CD4-positive, alpha-beta T cell treated with Interleukin-21 for 1 hour (primary cell): ENCODE results near the gene TRIM24.
"Not testable (repeated sequence)": the region's sequence is repeated elsewhere in the genome, so short reads cannot be mapped to it uniquely, and the experiment has no call there.

ENCODE experiments used
- DNase-seq: peaks from one replicate; pipeline ENCODE4 v3.0.0-alpha.2; 2020

TRIM24 gene

DNA sequence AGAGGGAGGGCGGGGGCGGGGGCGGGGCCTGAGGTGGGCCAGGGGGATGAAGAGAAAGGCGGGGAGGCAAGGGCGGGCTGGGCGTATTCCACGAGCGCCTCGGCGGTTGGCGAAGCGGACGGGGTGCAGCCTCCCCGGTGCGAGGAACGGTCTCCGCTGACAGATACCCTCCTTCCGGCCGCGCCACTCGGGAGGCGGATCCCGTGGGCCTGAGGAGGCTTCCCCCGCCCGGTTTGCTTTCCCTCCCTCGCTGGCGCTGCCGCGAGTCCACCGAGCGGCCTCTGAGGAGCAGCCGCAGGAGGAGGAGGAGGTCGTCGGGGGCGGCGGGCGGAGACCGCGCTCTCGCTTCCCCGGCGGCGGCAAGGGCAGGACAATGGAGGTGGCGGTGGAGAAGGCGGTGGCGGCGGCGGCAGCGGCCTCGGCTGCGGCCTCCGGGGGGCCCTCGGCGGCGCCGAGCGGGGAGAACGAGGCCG, at the start of gene TRIM24:
TSS of gene TRIM24 (plus strand) at position 84 of the 473 bp plus-strand sequence. CDS start at position 374, 290 bp downstream.
- DNase-seq: no peak

DNA sequence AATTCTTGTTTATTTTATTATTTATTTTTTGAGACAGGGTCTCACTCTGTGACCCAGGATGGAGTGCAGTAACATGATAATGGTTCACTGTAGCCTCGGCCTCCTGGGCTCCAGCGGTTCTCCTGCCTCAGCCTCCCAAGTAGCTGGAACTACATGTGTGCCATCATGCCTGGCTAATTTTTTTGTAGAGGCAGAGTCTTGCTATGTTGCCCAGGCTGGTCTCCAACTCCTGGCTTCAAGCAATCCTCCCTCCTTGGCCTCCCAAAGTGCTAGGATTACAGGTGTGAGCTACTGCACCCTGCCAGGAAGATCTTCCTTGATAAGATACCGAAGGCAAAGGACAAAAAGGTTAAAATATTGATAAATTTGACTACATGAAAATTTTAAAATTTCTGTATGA, 48.0 kb upstream of the TRIM24 start:
- not testable (repeated sequence) for DNase-seq

DNA sequence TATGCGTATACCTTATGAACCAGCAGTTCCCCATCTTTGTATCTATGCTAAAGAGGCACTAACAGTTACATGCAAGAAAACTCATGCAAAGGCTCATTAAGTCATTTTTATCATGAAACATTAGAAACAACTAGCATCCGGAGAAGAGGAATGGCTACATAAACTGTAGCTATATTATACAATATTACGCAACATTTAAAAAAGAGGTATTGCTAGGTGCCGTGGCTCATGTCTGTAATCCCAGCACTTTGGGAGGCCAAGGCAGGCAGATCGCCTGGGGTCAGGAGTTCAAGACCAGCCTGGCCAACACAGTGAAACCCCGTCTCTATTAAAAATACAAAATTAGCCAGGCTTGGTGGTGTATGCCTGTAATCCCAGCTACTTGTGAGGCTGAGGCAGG, 47.1 kb upstream of the TRIM24 start:
- not testable (repeated sequence) for DNase-seq

DNA sequence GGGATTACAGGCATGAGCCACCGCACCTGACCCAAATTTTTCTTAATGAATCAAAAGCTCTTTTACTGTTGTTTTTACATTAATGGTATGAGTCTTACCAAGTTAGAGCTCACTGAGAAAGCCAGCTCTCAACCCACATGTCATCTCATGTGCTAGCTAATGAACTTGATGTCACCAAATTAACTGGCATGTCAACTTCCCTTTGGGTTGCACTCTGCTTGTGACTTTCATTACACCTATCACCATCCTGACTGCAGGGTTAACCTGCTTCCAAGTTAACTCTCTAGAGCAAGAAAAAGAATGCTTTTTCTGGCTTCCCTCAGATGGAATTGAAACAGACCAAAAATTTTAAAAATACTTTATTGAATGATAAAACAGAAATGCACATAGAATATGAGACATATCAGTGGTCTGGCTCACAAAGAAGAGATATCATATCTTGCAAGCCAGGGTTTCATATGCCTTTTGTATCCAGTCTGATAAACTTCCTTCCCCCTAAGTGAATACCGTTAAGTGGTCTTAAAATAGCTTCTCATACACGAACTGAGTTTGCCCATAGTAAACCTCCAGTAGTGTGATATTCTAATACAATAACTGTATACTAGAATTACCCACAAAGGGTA, 42.9 kb upstream of the TRIM24 start:
- DNase-seq: no peak

DNA sequence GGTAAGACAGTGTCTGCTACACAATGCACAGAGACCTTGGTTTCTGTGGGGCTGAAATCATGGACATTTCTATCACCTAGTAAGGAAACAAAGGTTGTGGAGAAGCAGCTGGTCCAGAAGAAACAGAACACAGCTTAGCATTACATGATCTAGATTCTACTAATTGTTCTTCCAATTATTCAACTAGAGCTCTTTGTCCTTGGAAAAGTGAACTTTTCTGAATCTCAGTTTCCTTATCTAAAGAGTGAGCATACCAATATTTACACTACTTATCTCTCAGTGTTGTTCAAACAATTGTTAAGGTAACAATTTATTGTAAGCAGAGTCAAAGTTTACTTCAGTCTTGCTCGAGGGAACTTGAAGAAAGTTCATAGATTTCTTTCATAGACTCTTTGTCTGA, 42.3 kb upstream of the TRIM24 start:
- DNase-seq: no peak

DNA sequence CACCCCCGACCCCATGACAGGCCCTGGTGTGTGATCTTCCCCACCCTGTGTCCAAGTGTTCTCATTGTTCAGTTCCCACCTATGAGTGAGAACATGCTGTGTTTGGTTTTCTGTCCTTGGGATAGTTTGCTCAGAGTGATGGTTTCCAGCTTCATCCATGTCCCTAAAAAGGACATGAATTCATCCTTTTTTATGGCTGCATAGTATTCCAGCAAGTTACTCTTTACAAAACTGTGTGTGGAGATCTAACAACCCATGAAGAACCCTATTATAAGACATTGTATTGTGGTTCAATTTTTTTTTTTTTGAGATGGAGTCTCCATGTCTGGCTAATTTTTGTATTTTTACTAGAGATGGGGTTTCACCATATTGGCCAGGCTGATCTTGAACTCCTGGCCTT, 41.7 kb upstream of the TRIM24 start:
- not testable (repeated sequence) for DNase-seq

DNA sequence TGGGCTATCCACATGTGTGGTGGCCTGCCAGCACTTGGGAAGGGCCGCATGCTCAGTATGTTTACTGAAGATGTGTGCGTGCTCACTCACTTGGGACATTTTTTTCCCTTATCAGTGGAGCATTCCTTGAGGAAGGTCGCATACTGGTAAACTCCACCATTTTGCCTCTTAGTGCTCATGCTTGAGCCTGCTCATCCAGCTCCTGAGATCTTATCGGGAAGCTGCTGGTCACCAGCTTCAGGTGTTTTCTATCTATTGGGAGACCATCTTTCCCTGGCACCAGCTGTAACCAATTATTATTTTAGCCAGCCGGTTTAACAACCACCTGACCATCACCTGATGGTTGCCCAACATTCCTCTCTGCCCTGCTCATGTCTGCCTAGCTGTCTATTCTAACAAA, 35.0 kb upstream of the TRIM24 start:
- no peak for DNase-seq

DNA sequence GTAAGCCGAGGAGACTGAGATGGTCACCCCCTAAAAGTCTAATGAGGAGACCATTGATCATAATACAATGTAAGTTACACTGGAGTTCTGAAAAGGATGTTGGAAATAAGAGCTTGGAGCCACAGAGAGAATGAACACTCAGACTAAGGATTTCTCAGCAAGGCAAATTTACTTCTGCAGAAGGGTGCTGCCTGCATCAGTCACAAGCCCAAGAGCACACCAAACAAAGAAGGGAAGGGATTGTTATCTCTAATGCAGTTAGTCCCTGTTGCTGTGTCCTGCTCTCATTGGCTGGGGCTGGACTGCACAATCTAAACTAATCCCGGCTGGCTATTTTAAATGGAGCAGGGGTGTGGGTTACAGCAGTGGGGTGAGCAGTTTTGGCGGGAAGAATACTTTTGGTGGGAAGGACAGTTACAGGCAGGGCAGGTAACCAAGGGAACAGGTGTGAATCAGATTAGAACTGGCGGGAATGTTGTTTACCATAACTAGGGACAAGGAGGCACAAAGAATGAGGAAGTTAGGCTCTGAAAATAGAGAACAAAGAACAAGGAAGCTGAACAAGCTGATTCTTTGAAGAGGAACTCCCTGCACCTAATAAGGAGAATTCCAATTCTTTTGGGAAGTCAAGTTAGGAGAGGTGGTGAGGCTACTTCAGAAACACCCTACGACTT, 30.3 kb upstream of the TRIM24 start:
- no peak for DNase-seq

DNA sequence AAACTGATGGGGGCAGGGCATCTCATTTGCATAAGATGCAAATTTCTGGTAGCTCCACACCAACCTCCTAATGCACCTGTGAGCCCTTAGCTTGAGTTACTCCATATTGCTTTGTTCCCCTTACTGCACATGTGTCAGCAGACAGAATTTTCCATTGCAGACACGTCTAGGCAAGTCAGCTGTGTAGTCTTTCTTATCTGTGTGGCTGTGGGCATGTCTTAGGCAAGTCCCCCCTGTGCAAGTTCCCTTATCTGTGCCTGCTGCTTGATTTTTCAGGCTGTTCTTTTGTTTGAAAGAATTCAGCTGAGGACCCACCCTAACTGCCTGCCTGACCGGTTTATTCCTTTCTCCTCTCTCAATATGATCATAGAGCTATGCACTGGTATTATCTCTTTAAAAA, 28.5 kb upstream of the TRIM24 start:
- DNase-seq: no peak

DNA sequence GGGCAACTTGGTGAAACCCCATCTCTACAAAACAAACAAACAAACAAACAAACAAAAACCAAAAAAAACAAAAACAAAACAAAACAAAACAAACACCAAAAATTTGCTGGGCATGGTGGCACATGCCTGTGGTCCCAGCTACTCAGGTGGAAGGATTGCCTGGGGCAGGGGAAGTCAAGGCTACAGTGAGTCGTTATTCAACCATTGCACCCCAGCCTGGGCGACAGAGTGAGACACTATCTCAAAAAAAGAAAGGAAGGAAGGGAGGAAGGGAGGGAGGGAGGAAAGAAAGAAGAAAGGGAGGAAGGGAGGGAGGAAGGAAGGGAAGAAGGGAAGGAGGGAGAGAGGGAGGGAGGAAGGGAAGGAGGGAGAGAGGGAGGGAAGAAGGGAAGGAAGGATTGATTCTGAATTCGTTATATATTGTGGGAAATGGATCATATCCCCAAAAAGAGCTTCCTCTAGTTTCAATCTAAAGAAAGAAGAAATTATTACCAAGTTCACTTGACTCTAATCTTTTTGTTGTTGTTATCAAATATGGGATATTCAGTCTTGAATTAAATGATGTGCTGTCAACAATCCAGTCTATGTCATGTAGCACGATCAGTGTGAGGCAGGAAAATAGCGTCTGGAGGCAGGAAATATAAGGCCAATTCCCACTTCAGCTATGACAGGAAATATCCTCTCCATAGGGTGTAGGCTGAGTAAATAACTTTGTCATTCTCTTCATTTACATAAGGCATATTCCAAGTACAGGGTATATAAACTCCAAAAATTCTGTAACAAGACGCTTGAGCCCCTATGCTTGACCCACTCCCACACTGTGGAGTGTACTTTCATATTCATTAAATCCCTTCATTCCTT, 26.2 kb upstream of the TRIM24 start:
- no peak for DNase-seq

DNA sequence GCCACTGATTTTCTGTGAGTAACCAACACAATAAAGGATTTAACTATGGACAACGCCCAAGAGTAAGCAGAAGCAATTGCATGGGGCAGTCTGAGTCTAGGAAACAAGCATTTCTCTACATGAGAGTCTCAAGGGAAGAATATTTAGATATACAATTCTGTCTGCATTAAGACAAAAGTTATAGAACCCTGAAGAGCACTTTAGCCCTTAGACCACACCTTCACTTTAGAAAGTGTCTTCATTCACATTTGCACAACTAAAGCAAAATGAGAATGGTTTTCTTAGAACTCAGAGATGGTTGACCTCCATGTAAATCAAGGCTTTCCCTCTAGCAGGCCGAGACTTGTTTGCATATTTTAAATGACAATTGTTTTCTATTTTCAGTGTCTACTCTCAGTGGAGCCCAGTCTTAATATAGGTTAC, 25.5 kb upstream of the TRIM24 start:
- DNase-seq: no peak

DNA sequence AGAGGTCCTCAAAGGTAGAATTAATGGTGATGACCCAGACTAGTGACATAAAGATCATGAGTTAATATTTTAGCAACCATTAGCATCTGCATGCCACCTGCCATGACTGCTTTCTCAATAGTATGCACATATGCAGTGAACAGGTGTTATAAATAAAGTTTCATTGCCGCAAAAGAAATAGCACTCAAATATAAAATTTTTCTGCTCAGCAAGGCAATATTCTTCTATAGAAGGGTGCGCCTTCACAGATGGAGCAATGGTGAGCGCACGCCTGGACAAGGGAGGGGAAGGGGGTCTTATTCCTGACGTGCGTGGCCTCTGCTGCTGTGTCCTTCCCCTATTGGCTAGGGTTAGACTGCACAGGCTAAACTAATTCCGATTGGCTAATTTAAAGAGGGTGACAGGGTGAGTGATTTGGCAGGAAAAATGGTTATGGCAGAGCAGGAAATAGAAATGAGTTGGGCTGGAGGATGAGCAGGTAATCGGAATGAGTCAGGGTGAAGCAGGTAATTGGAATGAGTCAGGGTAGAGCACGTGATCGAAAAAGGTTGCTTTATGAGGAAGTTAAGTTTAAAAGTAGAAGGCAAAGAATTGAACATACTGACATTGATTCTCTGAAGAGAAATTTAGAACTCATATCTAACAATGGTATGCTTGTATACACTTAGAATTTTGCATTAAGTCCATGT, 24.7 kb upstream of the TRIM24 start:
- DNase-seq: no peak

DNA sequence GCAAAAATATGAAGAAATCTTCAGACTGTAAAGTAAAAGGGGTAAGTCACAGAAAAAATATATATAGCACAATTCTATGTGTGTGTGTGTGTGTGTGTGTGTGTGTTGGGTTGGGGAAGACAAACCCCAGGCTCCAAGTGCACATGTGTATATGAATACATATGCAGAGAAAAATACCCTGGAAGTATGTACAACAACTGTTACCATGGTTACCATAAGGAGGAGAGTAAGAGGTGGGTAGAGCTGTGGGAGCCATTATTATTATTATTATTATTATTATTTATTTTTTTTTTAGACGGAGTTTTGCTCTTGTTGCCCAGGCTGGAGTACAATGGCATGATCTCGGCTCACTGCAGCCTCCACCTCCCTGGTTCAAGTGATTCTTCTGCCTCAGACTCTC, 23.7 kb upstream of the TRIM24 start:
- DNase-seq: no peak

DNA sequence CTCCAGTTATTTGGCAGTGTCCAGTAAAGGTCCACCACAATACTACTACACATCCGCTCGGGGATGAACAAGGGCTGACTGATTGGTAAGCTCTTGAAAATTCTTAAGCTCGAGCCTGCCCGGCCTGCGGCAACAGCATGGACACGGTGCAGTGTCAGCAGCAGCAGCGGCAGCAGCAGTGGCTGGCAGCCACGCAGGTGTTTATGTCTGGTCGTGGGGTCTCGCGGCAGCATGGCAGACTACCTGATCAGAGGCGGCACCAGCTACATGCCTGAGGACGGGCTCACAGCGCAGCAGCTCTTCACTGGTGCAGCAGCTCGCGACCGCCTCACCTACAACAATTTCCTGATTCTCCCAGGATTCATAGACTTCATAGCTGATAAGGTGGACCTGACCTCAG, 19.6 kb upstream of the TRIM24 start:
- no peak for DNase-seq

DNA sequence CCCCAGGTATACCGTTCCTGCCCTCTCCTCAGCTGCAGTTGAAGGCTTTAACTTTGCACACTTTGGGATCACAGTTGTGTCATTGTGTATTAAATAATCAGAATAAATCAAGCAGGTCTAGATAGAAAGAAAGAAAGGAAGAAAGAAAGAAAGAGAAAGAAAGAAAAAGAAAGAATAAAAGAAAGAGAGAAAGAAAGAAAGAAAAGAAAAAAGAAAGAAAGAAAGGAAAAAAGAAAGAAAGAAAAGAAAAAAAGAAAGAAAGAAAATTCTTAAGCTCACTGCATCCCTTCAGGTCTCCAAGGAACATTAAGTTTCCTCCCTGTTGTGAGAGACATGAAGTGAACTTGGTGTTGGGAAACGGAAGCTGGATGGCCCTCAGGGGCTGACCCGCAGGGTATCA, 17.2 kb upstream of the TRIM24 start:
- no peak for DNase-seq

DNA sequence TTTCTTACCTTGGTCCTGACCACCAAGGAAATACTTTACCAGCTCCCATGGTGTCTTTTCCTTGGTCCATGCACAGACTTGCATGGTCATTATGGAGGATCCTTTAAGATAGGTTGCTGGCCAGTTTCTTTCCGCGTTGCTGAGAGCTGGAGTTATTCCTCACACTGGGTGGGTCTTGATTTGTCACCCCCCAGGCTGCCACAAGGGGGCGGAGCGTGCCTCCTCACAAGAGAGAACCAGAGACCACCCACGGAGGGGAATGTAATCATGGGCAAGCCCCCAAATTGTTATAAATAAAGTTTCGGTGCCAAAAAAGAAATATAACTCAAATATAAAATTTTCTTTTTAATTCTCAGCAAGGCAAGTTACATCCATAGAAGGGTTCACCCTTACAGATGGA, 10.5 kb upstream of the TRIM24 start:
- DNase-seq: peak; percentile 34

DNA sequence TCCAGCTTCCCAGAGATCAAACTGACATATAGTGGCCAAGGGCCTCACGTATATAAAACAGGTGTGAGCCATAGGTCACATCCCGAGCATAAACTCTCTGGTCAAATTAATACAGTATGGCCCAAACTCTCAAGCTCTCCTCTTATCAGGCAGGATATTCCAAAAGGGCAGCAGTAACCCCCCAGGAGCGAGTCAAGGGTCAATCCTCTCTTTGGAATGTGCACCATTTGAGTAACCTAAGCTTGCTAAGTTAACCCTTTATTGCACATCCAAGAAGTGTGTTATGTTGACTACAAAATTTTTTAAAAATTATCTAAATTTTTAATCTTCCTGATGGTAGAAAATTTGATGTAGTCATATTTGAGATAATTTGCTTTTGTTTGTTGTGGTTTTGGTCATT, 4.5 kb upstream of the TRIM24 start:
- no peak for DNase-seq

DNA sequence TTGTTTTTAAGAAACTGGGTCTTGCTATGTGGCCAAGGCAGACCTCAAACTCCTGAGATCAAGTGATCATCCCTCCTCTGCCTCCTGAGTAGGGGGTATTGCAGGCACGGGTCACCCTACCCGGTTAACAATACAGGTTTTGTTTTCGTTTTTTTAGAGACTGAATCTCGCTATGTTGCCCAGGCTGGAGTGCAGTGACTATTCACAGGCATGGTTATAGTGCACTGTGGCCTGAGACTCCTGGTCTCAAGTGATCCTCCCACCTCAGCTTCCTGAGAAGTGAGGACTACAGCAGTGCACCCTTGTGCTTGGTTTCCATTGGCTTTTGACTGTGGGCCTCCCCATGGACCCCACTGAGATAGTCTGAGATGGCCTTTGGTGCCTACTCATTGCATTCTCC, 3.8 kb upstream of the TRIM24 start:
- DNase-seq: no peak

DNA sequence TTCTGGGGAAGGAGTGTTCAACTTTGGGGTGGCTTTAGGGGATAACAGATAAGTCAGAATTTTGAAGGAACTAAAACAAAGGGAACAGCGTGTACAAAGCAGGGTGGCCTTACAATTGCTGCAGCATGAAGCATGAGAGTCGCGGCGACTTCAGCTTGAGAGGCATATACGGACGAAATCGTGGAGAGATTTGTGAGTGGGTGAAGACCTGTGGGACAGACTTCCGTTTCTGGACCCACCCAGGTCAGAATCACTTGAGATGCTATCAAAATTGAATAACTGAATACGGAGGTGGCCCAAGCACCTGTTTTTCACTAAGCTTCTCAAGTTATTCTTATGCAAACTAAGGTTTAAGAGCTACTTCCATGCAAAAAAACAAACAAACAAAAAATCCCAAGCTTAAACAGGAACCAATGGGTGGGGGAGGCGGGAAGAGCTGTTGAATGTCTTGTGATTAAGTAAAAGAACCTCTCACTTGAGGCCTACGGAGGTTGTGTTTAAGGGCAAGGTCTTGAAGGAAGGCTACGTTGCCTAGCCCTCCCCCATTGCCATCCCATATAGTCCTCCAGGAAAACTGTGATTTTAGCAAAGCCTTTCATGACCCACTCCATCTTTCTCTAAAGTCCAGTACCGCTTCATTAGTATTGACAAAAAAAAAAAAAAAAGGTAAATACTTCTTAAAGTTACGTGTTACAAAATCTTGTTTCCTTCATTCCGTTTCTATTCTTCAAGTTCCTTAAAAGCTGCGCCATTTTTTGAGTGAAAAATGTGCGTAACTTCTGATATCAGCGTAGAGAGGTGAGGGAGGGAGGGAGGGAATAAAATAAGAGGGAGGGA, 1.3 kb upstream of the TRIM24 start:
- no peak for DNase-seq

DNA sequence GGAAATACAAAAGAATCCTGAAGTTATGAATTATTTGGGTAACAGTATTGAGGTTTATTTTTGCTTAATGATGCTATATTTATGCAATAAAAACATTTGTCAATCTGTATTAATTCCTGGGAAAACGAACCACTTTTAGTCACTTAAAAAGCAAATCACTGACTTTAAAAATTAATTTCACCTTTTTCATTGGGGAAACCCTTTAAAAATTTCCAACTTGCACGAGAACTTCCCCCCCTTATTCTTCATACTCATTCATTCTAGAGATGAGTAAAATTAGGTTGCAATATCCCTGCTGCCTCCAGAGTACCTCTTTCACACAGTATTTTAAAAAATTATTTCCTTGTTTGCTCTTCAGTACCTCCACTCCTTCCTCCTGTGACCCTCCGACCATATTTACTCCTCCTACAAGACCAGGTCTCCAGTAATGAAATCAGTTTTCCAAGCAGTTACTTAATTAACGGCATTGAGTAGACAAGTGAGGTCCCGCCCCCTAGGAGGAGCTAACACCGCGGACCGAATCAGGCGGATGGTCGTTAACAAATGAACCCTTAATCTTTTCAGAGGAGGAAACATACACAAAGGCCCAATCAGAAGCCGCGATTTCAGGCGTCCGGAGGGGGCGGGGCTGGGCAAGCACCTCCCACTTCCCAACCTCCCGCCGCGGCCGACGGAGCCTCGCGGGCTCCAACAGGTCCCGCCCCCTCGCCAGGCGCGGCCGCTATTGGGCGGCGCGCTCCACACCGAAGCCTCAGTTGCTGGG, 465 bp upstream of the TRIM24 start:
- DNase-seq: peak; percentile 98
